ENCODE results near the gene KLK7.

The KLK7 gene

DNA sequence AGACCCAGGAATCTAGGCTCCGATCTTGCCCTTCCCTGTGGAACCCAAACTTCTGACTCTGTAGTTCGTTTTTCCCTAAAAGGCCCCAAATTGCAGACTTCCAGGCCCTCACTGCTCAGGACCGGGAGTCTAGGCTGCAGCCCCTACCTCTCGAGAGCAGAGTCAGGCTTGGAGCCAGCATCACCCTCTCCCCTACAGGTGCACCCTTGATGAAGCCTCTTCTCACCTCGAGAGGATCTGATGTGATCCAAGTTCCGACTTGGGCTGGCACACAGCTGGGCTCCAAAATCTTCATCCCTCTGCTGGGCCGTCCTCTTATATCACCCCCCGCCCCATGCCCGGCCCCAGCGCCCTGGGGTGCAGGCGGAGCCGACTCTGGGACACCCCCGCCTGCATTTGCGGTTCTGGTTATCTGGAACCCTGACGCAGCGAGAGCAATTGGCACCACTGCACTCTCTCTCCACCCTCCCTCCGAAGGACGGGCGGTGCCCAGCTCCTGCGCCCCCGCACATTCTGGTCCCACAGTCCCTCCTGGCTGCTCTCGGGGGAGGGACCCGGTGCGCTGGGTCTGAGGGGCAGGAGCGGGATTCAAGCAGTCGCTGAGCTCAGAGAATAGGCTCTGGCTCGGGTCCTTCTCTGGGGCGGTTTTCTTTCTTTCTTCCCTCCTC lies at the start of gene KLK7:
Gene KLK7, minus strand, starts transcription at position 293 of the 668 bp plus-strand sequence. CDS start 1,518 bp downstream, outside the sequence.
- DNase-seq (ENCODE audit: low read depth, low spot score) = no peak

DNA sequence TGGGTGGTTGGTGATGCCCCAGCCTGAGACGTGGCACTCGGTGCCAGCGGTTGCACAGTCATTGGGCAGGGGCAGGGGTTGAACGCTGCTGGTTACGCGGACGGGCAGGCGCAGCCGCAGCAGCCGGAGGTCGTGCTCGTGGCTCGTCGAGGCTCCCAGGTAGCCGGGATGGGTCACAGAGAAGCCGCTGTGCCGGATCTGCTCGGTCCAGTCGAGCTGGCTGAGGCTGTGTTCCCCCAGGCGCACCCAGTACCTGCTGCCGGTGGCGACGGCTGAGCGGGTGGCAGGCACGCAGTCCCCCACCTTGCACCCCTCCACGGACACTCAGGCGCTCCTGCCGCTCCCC lies 48.1 kb upstream of the KLK7 start:
- no peak for DNase-seq (ENCODE audit: low read depth, low spot score)

DNA sequence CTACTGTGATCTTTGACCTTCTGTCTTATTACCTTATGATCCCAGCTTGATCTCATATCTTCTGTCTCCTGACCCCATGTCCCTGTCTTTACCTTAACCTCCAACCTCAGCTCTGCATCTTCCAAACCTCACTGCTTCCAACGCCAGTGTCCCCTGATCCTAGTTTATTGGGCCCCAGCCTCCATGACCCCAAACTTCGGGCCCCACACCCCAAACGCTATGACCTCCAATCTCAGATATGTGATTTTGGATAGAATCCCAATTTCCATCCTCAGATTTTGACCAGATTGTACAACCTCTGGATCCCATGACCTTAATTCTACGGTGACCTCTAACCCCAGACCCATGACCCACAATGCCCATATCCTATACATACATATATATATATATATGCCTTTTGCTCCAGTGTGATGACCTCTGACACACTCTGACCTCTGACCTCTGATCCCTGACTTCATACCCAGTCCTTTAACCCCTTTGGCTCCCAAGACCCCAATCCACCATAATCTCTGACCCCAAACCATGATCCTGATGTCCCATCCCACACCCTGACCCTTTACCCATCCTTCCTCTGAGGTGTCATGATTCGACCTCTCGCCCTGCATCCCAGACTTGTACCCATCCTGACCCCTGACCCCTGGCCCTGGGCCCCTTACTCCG lies 47.6 kb upstream of the KLK7 start:
- DNase-seq (ENCODE audit: low read depth, low spot score) = no peak

DNA sequence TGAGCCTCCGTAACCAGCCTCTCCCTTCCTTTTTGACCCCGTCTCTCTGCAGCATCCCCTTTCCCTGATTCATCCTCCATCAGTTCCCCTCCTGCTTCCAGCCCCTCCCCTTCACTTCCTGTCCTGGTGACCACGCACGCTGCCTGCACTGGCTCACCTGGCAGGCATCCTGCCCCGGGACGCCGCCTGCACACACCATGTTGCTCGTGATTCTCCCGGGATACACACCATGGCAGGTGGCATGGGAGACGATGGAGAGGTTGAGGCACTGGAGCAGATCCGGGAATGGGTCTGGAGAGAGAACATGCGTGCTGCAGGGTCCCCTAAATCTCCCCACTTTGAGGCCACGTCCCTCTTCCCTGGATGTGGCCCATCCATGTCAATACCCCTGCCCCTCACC lies 46.9 kb upstream of the KLK7 start:
- DNase-seq (ENCODE audit: low read depth, low spot score) = no peak

DNA sequence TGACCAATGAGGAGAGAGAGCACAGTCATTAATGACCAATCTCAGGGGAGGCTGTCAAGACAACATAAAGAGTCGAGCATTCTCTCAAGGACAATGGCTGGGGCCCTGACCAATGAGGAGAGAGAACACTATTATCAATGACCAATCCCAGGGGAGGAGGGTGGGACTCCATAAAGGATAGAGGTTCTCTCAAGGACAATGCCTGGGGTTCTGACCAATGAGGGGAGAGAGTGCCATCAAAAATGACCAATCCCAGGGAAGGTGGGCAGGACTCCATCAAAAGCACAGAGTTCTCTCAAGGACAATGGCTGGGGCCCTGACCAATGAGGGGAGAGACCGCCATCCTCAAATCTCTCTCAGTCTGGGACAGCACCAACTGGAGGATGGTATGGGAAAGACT lies 46.0 kb upstream of the KLK7 start:
- DNase-seq (ENCODE audit: low read depth, low spot score) = no peak

DNA sequence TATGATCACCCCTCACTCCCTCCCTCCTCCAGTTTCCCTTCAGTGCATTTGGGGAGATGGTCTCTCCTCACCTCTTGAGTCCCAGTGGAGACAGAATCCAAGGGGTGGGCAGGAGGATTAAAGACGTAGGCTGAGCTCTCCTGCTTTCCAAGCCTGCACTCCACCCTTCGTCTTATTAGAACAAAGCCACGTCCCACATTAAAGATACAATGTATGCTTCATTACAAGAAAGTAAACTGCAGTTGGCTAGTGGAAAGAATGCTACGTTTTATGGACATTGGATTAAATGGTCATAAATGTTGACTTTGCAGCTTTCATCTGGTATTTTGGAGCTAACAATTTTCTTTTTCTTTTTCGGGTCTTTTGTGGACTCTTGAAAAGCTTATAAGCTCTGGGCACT lies 44.2 kb upstream of the KLK7 start:
- no peak for DNase-seq (ENCODE audit: low read depth, low spot score)

DNA sequence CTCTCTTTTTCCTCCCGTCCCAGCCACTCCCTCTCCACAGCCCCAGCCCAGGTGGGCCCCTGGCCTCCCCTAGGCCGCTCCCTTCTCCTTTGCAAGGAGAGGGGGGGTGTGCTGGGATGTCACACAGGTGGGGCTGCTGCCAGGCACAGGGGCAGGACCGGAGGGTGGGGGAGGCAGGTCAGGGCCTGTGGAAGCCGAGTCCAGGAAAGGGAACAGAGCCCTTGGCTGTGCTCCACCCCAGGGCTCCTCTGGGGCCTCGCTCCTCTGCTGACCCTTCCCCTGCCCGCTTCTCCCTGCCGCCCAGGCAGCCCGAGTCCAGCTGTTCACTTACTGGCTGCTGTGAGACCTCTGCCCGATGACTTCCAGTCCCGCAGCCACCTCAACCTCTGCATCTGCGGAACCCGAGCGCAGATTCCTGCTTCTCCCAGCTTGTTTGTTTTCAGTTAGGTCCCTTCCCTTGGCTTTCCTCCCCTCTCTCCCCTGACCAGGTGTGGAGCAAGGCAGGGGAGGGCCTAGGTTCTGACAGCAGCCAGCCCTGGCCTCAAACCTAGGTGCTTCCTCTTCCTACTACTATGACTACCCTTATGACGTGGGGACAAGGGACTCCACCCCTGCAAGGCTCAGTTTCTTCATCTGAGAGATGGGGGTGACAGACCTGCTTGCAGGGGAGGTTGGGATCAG lies 43.5 kb upstream of the KLK7 start:
- no peak for DNase-seq (ENCODE audit: low read depth, low spot score)

DNA sequence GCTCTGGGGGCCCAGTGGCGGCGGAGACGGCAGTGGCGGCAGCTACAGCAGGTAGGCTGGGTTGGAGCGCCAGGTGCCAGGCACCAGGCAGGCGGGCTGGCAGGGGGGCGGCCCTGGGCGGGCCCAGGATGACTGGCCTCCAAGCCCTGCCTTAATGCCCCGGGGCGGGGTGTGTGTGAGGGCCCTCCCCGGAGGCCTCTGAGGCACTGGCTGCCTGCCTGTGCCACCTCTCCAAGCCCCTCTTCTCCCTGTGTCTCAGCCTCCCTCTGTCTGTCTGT lies 42.8 kb upstream of the KLK7 start, which contains the start of gene KLK11:
Gene KLK11, minus strand, starts transcription at position 63 of the 278 bp plus-strand sequence. CDS start 985 bp downstream, outside the sequence.
- no peak for DNase-seq (ENCODE audit: low read depth, low spot score)

DNA sequence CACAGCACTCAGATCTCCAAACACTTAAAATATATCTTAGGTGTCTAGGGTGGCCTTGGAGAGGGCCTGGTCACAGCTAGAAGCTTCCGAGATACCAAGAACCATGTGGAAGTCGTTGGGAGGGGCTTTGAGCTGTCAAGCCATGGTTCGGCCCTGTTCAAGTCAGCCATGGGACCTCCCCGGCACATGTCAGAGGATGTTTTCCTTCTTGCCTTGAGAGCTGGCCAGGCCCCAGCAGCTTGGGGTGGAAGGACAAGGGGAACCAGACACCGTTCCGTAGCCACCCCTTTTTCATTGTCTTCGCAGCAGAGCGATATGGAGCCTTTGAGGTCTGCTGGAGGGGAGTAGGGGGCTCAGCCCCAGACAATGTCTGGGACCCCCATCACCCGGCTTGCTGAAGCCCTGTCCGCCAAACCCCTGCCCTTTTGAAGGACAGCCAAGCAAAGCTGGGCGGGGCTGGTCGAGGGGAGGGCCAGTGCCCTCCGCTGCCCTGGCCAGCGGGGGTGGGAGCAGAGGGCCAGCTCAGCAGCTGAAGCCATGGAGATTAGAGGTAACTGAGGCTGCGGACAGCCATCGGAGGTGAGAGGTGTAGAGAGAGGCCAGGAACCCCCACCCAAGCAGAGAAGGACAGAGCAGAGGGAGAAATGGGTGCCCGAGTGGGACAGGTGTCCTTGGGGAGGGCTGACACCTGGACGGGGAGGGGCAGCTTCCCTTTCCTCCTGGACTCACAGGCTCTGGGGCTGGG lies 42.3 kb upstream of the KLK7 start:
- DNase-seq (ENCODE audit: low read depth, low spot score) = no peak

DNA sequence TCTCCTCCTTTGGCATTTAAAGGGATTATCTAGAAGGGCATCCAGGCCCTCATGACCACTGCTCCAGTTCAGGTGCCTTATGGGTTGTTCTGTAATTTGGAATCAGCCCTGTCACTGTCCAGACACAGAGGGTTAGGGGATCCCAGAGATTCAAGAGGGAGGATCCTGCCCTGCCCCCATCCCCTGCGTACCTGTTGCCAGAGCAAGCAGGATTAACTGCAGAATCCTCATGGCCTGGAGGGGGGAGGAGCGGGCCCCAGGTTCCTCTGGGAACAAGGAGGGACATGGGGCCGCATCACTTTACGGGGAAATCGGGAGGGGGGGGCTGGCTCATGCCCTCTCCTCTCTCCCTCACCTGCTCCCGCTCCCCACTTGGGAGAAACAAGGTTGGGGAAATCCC lies 41.7 kb upstream of the KLK7 start:
- no peak for DNase-seq (ENCODE audit: low read depth, low spot score)

DNA sequence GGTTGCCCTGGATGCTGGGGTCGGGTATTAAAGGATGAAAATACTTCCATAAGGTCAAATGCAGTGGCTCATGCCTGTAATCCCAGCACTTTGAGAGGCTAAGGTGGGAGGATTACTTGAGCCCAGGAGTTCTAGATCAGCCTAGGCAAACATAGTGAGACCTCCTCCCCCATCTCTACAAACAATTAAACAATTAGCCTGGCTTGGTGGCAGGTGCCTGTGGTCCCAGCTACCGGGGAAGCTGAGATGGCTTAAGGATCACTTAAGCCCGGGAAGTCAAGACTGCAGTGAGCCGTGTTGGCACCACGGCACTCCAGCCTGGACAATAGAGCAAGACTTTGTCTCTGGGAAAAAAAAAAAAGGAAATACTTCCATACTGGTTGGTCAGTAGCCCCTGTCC lies 41.2 kb upstream of the KLK7 start:
- DNase-seq (ENCODE audit: low read depth, low spot score) = no peak

DNA sequence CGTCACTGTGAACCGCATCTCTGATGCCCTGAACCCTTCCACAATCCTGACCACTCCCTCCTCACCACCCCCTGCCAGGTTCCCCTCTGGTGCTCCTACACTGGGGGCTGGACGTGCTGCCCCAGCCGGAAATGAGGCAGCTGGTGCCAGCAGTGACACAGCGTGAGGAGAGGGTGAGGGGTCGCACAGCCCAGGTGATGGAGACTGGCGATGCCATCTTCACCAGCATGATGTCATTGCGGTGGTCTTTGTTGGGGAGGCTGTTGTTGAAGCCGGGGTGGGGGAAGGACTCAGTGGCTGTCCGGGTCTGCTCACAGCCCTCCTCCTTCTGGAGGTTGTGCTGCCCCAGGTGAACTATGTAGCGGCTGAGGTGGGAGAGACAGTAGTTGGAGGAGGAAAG lies 40.2 kb upstream of the KLK7 start:
- DNase-seq (ENCODE audit: low read depth, low spot score) = no peak

DNA sequence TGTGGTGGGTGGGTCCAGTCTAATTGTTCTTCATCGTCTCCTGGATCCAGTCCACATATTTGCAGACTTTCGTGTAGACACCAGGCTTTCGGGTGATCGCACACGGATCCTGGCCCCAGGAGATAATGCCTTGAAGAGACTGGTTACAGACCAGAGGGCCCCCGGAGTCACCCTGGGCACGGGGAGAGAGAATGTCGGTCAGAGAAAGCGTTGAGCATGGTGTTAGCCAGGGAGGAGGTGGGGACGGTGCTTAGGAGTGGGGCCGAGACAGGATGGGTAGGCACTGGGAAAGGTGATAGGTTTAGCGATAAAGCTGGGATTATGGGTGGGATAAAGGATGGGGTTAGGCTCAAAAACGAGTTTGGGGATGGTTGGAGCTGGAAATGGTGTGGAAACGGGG lies 38.8 kb upstream of the KLK7 start:
- DNase-seq (ENCODE audit: low read depth, low spot score) = no peak

DNA sequence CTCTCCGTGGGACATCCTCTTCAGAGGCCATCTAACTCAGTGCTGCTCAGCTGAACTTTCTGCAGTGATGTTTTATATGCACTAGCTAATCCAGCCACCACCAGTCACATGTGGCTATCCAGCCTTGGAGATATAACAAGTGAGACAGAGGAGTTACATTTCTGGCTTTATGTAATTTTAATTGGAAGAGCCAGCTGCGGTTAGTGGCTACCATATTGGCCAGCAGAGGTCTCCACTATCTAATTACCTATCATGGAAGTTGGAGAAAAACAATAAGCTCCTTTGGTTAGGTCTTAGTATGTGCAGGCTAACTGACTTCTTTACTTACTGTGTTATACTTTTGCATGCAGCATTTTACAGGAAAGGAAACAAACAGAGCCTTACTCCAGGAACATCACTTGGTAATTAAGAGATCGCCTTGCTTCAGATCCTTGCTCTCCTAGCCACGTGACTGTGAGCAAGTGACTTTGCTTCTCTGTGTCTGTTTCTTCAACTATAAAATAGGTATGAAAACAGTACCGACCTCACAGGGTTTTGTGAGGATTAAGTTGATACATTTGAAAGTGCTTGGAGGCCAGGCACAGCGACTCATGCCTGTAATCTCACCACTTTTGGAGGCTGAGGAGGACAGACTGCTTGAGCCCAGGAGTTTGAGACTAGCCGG lies 37.4 kb upstream of the KLK7 start:
- DNase-seq (ENCODE audit: low read depth, low spot score) = no peak

DNA sequence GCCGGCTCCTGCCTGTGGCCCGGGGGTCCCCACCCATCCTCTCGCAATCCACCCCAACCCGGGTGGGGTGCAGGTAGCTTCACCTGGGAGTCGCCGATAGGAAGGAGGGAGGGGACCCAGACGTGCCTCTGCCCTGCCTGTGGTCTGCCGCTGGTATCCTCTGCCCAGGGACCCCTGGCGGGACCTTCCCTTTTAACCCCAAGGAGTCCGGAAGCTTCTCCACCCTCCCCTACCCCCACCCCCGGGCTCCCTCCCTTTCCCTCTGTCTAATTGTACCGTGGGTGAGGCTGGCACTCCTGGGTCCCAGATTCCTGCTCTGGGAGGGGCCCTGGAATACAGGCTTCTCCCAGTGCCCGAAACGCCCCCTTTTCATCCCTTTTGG lies 35.8 kb upstream of the KLK7 start, which contains the start of gene KLK10:
Gene KLK10, minus strand, starts transcription at position 166 of the 382 bp plus-strand sequence. CDS start 579 bp downstream, outside the sequence.
- DNase-seq (ENCODE audit: low read depth, low spot score) = no peak

DNA sequence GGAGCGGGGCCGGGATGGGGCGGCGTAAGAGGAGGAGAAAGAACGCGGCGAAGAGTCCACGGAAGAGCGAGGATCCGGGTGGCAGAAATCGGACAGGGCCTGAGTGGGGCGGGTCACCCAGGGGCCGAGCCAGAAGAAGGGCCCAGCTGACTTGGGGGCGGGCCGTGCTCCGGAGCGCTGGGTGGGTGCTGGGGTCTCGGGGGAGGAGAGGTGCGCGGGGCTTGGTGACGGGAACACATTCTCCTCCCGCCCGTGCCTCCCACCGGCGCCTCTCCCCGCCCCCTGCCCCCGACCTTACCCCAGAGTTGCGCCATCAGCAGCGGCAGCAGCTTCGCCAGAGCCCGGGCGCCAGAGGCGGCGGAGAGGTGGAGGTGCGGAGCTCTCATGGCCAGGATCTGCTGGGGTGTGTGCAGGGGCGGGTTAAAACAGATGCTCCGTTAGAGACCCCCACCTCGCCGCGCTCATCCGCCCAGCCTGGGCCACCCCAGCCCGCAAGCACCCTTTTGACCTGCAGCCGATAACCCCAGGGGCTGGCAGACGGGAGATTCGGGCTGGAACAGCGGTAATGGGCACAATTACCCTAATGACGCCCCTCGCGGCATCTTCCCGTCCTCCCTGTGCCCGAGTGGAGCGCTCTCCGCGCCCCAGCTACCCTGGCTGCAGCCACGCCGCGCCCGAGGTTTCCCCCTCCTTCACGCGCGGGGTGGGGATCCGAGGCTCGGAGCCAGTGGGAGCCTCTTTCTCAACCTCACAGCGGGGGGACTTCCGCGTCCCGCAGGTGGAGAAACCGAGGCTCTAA lies 35.2 kb upstream of the KLK7 start:
- no peak for DNase-seq (ENCODE audit: low read depth, low spot score)

DNA sequence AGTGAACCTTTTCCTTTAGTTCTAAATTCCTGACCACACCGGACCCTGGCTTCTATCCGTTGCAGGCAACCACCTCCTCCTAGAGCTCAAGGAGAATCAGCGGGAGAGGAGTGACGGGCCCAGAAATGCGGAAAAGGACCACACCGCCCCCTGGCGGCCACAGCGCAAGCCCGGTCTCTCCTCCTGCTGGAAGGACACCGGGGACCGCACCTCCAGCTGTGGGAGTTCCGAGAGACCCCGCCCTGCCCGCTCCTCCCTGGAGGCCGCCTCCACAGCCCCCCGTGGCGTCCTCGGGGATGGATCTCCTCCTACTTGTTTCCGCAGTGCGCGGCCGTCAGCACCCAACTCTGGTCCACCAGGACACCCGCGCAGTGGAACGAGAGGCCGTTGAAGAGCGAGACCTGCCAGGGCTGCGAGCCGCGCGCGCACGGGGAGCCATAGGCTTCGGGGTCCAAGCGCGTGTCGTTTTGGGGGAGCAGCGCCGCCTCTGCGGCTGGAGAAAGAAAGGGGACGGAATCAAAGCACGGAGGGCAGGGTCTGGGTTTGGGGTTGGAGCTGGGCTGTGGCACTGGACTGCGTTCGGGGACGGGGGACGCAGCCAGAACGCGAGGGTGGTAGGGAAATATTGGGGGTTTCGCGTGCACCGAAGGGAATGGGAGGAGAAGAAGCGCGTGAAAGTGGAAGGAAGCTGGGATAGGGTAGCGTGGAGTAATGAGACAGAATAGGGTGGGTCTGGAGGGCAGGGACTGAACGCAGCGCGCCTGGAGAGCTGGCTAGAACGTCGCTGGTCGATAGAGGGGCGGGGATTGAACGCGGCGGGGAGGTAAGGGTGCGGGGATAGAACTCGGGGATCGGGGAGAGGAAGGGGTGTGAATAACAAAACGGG lies 33.3 kb upstream of the KLK7 start:
- DNase-seq (ENCODE audit: low read depth, low spot score) = no peak

DNA sequence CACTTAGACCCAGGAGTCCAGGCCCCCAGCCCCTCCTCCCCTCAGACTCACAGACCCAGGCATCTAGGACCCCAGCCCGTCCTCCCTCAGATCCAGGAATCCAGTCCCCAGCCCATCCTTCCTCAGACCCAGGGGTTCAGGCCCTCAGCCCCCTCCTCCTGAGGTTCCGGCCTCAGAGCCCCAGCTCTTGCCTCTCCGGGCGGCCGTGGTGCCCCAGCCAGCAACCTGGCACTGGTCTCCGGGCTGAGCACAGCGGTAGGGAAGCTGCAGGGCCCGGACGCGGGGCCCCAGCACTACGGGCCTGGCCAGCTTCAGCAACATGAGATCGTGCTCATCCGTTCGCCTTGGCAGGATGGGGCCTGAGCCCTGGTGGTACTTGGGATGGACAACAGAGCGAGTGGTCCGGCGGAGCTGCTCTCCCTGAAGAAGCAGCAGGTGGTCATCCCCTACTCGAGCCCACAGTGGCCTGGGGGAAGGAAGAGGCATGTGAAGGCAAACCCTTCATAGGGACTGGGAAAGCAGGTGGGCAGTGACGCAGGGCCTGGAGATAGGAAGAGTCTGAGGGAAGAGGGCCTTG lies 32.1 kb upstream of the KLK7 start:
- no peak for DNase-seq (ENCODE audit: low read depth, low spot score)

DNA sequence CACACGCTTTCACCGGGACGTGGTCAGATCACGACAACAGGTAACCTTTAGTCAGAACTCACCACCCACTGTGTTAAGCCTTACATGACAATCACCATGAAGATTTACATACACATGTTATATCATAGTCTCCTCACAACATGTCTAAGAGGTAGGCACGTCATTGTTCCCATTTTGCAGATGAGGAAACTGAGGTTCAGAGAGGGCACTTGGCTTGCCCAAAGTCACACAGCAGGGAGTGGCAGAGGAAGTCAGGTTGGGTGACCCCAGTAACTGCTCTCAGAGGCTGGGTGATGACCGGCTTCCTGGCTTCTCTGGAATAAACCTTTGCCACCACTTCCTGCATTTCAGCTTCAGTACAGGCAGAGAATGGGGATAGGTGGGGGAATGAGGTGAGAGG lies 30.5 kb upstream of the KLK7 start:
- no peak for DNase-seq (ENCODE audit: low read depth, low spot score)

All from iPS DF 19.7 (cell line).